Measurements from ENCODE around the gene PNRC2.

DNA sequence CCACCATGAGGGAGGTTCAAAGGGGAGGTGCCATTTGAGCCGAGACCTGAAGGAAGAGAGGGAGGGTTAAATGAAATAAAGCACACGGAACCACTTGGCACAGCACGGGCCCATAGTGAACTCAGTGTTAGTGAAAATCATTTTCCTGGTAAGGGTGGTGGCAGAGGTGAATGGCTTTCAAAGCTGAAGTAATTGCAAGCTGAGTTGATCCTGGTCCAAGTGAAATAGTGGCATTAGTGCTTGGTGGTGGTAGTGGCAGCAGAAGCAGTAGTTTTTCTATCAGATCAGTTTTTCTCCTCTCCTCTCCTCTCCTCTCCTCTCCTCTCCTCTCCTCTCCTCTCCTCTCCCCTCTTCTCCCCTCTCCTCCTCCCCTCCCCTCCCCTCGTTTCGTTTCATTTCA, 51.0 kb downstream of the PNRC2 start:
- TF ChIP-seq FOXA1 (IDR thresholded peaks at IDR 0.05) = no peak
- no peak for TF ChIP-seq ZNF384 (IDR thresholded peaks at IDR 0.05)

All from HEK293T (cell line).